ENCODE measurements around the gene IGF2BP2.

IGF2BP2 gene

DNA sequence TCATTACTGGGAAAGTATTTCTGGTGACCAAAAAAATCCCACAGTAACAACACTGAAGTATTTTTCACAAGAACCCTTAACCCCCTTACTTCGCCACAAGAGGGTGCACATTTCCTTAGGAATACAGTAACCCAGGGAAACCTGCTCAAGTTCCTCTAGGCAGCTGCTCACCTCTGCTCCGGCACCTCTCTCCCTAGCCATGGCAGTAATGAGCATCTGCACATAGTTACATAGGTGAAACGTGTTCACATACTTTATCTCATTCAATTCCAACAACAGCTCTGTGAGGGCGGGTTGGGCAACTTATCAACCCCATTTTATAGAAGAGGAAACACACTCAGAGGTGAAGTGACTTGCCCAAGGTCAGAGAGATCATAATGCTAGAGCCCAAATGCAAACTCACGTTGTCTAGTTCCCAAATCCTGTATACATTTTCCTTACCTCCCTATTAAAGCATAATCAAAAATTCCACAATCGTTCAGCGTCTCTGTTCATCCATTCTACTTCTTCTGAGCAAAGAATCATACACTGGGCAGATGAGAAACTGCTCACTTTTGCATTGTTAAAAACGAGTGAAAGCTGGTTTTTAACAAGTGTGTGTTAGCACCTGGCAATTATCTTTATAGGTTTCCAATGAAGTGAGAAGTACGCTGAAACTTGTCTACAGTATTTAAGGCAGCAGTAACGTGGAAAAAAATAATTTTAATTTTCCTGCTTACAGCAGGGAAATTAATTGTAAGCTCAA lies 90.7 kb downstream of the IGF2BP2 start:
- DNase-seq (ENCODE audit: low spot score) = peak; percentile 50

- DNase-seq (ENCODE audit: low spot score) = no peak
Measured at GRCh38 chr3:185732782-185733181, 92.1 kb downstream of the IGF2BP2 start.

DNA sequence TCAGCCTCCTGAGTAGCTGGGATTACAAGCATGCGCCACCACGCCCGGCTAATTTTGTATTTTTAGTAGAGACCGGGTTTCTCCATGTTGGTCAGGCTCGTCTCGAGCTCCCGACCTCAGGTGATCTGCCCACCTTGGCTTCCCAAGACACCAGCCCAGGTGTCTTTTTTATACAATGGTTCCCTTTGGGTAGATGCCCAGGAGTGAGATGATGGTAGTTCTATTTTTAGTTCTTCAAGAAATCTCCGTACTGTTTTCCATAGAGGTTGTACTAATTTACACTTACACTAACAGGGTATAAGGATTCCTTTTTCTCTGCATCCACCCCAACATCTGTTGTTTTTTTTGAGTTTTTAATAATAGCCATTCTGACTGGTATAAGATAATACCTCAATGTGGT lies 94.3 kb downstream of the IGF2BP2 start:
- no peak for DNase-seq (ENCODE audit: low spot score)

GRCh38 chr3:185729337-185730055 lies 95.3 kb downstream of the IGF2BP2 start:
- no peak for DNase-seq (ENCODE audit: low spot score)

DNA sequence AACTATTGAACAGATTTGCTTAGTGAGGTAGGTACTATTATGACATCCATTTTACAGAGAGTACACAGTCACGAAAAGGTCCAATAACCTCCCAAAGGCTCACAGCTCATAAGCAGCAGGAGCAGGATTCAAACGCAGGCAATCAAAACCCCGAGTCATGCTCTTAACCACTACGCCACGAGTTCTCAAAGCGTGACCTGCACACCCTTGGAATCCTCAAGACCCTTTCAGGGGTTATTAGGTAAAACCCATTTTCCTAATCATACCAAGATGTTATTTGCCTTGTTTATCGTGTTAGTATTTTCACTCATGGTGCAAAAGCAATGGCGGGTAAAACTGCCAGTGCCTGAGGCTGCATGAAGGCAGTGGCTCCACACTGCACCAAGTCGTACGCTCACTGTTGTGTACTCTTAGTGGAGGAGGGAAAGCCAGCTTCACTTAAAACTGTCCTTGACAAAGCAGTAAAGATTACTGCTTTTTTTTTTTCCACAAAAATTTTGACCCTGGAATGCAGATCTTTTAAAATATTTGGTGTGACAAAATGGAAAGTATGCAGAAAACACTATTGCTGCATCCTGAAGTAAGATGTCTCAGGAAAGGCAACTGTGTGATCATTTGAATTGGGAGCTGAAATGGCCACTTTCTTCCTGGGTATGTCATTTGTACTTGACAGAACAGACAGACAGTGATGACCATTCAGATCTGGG lies 96.1 kb downstream of the IGF2BP2 start:
- no peak for DNase-seq (ENCODE audit: low spot score)

DNA sequence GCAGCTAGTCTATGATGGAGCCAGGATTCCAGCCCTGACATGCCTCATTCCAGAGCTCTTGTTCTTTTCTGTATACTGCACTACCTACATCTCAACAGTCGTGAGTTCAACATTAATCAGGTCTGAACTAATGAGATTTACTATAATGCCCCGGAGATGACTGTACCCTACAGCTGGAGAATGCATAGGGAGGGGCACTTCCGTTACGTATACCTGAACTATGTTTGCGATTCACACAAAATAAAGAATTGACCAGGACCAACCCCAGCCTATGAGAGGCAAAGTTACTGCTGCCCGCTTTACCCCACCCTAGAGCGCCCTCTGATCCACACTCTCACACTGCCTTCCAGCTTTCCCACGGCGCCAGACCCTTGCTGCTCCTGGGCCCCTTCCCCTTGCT lies 97.0 kb downstream of the IGF2BP2 start:
- DNase-seq (ENCODE audit: low spot score) = no peak

- no peak for DNase-seq (ENCODE audit: low spot score)
Measured at GRCh38 chr3:185726254-185726967, 98.4 kb downstream of the IGF2BP2 start.

GRCh38 chr3:185724761-185725160 lies 100.1 kb downstream of the IGF2BP2 start:
- no peak for DNase-seq (ENCODE audit: low spot score)

GRCh38 chr3:185724251-185724650 lies 100.6 kb downstream of the IGF2BP2 start:
- DNase-seq (ENCODE audit: low spot score) = no peak

GRCh38 chr3:185722881-185723280 lies 102.0 kb downstream of the IGF2BP2 start:
- DNase-seq (ENCODE audit: low spot score) = no peak

GRCh38 chr3:185721970-185722369 lies 102.9 kb downstream of the IGF2BP2 start:
- DNase-seq (ENCODE audit: low spot score) = no peak

DNA sequence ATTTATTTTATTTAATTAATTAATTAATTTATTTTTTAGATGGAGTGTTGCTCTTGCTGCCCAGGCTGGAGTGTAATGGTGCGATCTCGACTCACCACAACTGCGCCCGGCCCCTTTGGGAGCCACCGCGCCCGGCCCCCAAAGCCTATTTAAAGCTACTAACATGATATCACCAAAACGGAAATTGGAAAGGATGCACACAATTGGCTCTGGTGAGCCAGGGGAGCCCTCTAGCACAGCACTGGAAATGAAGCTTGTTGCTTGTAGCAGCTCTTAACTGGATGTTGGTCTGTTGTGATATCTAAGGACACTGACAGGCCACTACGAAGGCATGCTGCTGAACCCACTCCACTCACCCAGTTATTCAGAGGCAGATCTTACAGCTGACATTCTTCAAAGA lies 104.5 kb downstream of the IGF2BP2 start:
- DNase-seq (ENCODE audit: low spot score) = no peak

DNA sequence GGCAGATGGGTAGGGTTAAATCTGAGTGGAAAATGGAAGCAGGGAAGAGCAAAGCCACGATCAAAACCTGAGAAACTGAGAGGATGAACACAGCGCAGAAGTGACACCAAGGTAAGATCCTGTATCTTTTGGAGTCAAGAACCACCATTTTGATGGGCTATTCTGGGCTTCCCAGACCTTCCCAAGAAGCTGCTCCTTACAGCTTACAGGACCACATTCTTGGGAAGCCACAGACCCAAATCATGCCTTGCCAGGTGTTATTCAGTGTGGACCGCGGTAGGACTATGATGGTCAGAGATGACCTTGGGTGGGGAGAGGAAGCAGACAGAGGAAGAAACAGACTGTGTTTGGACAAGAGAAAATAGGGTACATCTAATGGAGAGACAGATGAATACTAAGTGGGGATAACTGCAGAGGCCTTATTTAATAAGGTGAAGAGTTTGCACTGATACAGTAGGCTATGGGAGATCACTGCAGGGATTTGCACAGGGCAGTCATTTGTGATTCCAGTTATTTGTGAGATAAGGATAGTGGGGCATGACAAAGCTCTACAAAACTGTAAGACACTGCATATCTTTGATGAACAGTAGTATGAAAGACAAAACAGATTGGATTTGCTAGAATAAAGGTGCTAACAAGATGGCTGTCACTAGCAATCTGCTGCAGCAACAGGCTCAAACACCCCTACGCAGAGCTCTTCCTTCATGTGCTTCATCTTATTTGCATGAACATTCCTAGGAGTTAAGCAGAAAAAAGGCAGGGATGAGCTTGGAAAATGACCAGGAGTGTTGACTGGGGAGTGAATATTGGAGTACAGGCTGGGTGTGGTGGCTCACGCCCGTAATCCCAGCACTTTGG lies 105.9 kb downstream of the IGF2BP2 start:
- no peak for DNase-seq (ENCODE audit: low spot score)

DNA sequence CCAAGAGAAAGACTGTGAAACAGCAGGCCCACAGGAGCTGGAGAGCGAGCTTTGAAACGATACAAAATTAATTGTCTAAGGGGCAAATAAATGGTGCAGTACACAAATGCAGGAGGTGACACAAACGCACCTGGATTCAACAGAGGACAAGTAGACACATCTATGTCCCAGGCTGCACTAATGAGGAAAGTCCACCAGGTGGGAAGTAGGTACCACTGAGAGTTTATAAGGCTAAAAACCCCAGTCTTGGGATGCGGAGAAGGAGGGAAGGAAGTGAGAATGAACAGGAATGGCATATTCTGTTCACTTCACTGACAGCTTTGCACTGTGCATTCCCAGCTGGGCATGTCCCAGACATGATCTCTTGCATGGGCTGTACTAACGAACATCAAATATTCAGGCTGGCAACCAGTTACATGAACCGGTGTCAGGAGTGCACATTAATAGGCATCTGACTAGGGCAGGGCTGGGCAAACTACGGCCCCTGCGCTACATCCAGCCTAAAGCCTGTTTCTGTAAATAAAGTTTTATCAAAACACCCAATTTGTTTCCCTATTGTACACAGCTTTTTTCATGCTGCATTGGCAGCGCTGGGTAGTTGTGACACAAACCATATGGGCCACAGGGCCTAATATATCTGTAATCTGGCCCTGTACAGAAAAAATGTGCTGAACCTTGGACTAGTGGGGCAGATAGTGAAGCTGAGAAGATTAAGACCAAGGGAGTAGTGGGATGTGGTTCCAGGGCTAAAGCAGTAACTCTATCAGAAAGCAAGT lies 107.0 kb downstream of the IGF2BP2 start:
- no peak for DNase-seq (ENCODE audit: low spot score)

DNA sequence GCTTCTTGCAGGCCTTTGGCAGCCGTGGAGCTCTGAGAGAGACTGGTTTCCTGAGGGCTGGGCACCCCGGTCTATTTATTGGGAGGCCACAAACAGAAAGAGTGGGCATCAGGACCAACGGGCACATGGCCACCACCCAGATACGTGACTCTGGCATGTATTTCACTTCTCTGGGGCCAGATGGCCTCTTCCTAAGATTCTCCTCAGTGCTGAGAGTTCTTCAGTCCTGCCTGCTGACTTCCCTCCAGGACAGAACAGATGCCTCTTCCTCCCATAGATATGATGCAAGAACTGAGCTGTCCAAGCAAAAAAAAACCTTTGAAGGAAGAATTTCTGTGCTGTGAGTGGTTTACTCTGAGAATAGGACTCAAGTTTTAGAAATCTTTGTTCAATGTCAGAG lies 107.7 kb downstream of the IGF2BP2 start:
- DNase-seq (ENCODE audit: low spot score) = no peak

GRCh38 chr3:185716436-185717108 lies 108.3 kb downstream of the IGF2BP2 start:
- no peak for DNase-seq (ENCODE audit: low spot score)

- DNase-seq (ENCODE audit: low spot score) = no peak
Measured at GRCh38 chr3:185715091-185715490, 109.8 kb downstream of the IGF2BP2 start.

DNA sequence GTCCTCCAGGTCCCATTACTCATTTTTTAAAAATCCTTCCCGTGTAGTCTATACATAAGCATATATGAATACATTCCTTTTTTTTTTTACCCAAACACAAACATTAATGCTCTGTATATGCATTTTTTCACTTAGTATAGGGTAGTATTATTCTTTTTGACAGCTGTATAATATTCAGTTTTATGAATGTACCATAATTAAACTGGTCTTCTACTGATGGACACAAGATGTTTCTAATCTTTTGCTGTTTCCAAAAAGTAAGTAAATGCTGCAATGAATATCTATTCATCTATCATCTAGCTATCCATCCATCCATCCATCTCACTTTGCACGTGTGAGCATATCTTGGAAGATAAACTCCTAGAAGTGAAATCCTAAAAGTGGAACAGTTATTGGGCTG lies 110.8 kb downstream of the IGF2BP2 start:
- no peak for DNase-seq (ENCODE audit: low spot score)

- DNase-seq (ENCODE audit: low spot score) = no peak
Measured at GRCh38 chr3:185713015-185713414, 111.8 kb downstream of the IGF2BP2 start.

DNA sequence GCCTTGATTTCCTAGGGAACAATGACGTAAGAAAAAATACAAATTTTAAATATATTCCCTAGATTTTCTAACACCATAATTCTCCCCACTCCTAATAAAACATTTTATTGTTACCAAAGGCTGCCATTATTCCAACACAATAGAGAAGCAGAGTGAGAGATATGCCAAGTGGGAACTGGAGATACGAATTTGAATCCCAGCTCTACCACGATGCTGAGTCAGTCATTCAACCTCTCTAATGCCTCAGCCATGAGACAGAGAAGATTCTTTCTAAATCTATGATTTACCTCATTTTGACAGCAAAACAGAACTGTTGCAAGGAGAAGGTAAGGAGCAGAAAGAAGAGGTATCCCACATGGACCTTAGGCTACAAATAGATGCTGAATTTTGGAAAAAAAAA lies 112.5 kb downstream of the IGF2BP2 start:
- DNase-seq (ENCODE audit: low spot score) = no peak

Measured in HuH-7.5 (cell line).